NCI-H1048 (cell line): ENCODE measurements around the gene GAST.

ENCODE experiments used
- DNase-seq: peaks from one replicate; lab custom pipeline; 2025; lab: John Stamatoyannopoulos, UW

GAST gene

GRCh38 chr17:41740506-41740905 lies 28.4 kb downstream of the GAST start:
- DNase-seq, result no peak

GRCh38 chr17:41741709-41742108 lies 29.6 kb downstream of the GAST start:
- no peak for DNase-seq

DNA sequence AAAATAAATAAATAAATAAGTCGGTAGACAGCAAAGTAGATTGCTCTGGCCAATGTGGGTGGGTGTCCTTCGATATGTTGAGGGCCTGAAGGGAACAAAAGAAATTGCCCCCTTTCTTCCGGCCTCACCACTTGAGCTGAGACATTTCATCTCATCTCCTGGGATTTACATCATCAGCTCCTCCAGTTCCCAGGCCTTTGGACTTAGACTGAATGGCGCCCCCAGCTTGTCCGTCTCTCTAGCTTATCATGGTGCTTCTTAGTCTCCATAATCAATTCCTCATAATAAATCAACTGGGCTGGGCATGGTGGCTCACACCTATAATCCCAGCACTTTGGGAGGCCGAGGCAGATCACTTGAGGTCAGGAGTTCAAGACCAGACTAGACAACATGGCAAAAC lies 36.1 kb downstream of the GAST start:
- DNase-seq, result no peak

GRCh38 chr17:41750862-41751261 lies 38.7 kb downstream of the GAST start:
- no peak for DNase-seq

- no peak for DNase-seq
These were observed 39.2 kb downstream of the GAST start for GRCh38 chr17:41751288-41751687.

DNA sequence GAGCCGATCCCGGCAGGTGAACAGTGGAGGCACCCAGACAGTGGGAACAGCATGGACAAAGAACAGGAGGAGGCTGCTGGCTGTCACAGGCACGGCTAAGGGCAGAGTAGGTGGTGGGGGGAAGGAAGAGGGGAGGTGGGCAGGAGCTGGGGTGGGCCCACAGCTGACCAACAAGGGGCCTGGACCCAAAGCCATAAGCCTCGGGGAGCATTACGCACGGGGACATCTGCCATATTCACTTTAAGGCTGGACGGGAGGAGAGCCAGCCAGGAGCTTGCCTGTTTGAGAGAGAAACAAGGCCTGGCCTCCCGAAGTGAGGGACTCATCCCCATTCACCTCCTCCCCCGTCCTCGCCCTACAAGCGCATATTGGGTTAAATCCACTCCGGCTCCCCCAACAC lies 41.9 kb downstream of the GAST start:
- no peak for DNase-seq

GRCh38 chr17:41758601-41759000 lies 46.5 kb downstream of the GAST start:
- no peak for DNase-seq

DNA sequence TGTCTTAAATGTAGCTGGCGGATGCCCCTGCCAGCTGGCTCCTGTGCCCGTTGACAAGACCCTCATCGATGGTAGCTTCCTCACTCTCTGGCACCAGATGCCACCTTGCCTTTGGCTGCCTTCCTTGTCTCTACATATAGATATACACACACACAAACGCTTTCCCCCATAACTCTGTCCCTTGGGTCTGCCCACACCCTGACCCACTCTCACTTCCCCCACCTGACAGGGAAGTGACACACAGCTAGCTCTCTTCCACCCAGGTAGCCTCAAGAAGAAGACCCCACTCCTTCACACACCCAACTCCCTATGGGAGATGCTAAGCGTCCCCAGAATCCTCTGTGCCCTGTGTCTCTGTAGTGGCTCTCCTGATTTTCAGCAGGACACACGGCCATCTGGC lies 48.7 kb downstream of the GAST start:
- no peak for DNase-seq

- no peak for DNase-seq
These were observed 50.3 kb downstream of the GAST start for GRCh38 chr17:41762391-41762790.

GRCh38 chr17:41762841-41763240 lies 50.7 kb downstream of the GAST start:
- DNase-seq, result no peak

- no peak for DNase-seq
These were observed 51.2 kb downstream of the GAST start for GRCh38 chr17:41763327-41763726.
